ENCODE data around the gene MXI1.

- TF ChIP-seq USF2 (CRISPR knock-in tag; IDR thresholded peaks at IDR 0.05): no peak
- TF ChIP-seq CTCF (IDR thresholded peaks at IDR 0.05): no peak
- TF ChIP-seq CREB1 (CRISPR knock-in tag; IDR thresholded peaks at IDR 0.05): no peak
- TF ChIP-seq ZNF396 (CRISPR knock-in tag; IDR thresholded peaks at IDR 0.05; ENCODE audit: borderline replicate concordance): no peak
- TF ChIP-seq FOXJ3 (CRISPR knock-in tag; IDR thresholded peaks at IDR 0.05; ENCODE audit: borderline replicate concordance): no peak
- TF ChIP-seq ZNF317 (CRISPR knock-in tag; IDR thresholded peaks at IDR 0.05; ENCODE audit: borderline replicate concordance, low read depth): no peak
- no peak for TF ChIP-seq SP1 (CRISPR knock-in tag; conservative IDR thresholded peaks at IDR 0.05)
Measured at GRCh38 chr10:110170142-110170971, 37.0 kb upstream of the MXI1 start.

Measured in WTC11 (cell line).